ENCODE measurements around the gene TMTC3.

Gene TMTC3

DNA sequence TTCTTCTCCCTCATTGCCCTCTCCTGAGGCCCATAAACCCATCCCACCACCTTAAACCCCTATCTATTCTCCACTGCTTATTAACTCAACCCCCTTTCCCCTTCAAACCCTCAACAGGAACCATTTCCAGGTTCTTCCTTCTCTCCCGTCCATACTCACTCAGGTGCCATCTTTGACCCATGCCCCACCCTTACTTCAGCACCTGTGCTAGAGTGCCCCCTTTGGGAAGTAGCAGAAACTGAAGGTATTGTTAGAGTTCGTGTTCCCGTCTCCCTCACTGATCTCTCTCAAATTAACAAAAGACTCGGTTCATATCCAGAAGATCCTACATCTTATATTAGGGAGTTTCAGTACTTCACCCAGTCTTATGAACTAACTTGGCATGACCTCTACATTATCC is 86.6 kb downstream of the TMTC3 start:
- DNase-seq, result no peak

DNA sequence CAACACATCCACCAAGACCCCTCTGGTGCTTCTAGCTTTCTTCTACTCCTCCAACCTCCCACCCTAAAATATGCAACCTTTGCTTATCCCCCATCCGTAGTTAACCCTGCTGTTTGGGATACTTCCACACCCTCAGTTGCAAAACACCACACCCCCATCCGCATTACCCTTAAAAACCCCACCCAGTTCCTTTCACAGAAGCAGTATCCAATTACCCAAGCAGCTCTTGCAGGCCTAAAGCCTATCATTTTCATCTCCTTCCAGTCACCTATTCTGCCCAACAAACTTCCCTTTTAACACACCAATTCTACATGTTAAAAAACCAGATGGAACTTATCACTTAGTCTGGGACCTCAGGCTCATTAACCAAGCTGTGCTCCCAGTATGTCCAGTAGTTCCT is 88.2 kb downstream of the TMTC3 start:
- no peak for DNase-seq

DNA sequence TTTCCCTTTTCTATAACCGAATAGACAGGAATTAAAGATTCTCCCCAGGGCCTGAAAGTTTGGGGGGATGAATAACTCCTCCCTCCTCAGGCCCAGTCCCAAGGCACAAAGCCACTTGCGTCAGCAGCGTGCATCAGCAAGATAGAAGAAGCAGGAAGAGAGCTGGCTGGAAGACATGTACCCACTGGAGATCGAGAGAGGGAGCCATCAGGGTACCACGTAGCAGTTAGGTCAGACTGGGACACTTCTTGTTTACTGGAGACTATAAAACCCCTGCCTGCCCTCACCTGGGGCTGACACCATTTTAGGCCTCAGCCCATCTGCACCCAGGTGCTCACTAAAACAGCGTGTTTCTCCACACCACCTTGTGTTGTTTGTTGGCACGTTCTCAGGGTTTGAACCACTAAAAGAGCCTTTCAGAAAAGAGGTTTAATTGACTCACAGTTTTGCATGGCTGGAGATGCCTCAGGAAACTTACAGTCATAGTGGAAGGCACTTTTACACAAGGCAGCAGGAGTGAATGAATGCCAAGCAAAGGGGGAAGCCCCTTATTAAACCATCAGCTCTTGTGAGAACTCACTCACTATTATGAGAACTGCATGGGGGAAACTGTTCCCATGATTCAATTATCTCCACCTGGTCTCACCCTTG is 93.2 kb downstream of the TMTC3 start:
- DNase-seq, result no peak

DNA sequence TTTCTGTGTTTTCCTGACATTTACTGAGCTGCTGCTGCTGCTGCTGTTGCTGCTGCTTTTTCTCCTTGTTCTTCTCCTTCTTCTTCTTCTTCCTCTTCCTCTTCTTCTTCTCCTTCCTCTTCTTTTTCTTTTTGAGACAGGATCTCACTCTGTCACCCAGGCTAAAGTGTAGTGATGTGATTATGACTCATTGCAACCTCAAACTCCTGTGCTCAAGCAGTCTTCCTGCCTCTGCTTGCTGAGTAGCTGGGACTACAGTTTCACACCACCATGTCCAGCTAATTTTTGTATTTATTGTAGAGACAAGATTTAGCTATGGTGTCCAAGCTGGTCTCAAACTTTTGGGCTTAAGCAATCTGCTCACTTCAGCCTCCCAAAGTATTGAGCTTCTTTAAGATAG is 95.8 kb downstream of the TMTC3 start:
- DNase-seq, result no peak

DNA sequence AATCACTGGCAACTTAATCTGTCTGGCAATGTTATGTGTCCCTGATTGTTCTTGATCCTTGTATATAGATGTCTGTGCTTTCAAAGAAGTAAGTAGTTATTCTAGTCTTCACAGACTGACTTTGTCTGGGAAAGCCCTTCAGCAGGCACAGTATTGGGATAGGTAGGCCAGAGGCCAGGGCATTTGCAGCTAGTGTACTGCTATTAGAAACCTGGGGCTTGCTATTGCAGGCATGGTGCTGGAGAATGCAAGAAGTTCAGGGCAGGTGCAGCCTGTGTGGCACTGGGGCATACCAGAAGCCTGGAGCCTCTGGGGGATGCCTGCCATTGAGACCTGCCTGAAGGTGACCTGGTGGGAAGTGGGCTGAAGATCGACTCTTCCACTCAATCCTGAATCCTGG is 96.3 kb downstream of the TMTC3 start:
- no peak for DNase-seq

DNA sequence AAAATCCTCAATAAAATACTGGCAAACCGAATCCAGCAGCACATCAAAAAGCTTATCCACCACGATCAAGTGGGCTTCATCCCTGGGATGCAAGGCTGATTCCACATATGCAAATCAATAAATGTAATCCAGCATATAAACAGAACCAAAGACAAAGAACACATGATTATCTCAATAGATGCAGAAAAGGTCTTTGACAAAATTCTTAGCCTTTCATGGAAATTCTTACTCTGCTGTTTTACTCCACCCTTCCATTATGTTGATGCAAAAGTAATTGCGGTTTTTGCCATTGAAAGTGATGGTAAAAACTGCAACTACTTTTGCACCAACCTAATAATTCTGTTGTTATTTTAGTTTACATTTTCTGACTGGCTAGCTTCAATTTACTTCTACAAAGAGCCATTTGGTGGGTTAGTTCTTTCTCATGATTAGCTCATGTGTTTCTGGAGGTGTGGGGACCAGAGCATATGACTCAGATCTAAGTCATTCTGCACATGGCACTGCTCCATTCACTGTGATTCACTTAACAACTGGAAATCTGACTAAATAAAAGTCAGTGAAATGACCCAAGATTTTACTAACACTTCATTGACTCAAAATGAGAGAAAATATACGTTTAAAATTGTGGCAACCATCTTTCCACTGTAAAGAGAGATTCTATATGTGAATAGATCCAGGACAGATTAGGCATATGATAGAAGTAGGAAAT is 99.9 kb downstream of the TMTC3 start:
- DNase-seq, result no peak

DNA sequence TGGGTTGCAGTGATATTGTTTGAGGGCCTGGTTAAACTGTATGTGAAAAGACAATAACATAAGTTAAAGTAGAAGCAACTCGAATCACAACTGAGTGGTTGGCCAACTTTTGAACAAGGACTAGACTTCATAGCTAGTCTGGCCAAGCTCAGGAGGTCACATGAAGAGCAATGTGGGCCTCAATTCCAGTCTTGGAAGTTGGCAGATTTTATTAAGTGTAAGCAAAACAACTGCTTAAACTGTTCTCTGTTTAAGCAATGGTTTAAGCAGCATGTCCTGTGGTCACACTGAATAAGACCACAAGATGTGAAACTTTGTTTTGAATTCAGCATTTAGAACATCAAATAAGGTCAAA is 100.4 kb downstream of the TMTC3 start:
- DNase-seq, result no peak

DNA sequence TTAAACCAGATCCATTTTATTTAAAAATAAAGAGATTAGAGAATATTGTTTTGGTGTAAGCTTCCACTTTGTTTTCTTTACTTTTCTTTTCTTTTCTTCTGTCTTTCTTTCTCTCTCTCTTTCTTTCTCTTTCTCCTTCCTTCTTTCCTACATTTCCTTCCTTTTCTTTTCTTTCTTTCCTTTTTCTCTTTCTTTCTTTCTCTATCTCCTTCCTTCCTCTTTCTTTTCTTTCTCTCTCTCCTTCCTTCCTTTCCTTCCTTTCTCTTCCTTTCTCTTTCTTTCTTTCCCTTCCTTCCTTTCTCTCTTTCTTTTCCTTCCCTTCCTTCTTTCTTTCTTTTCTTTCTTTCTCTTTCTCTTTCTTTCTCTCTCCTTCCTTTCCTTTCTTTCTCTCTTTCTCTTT is 100.8 kb downstream of the TMTC3 start:
- DNase-seq, result no peak

DNA sequence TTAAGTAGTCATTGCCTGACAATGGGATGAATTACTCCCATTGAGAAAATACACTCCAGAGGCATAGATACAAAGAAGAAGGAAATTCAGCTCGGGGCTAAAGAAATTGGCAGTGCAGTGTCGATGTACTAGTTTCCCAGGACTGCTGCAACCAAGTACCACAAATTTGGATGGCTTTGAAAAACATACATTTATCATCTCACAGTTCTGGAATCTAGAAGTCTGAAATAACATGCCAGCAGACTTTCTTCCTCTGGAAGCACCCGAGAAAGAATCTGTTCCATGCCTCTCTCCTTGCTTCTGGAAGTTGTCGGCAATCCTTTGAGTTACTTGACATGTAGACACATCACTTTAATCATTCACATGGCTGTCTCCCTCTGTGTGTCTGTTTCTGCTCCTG is 101.9 kb downstream of the TMTC3 start:
- no peak for DNase-seq

DNA sequence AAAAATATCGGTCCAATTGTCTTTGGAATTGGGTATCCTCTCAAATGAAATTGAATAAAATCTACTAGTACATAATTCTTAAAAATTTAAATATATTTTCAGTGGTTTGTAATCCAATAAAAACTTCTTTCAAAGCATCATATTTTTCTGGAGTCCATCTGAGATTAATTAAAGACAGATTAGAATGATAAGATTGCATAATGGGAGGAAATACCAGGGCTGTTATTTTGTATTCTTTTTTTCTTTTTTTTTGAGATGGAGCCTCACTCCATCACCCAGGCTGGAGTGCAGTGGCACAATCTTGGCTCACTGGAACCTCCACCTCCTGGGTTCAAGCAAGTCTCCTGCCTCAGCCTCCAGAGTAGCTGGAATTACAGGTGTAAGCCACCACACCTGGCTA is 103.8 kb downstream of the TMTC3 start:
- no peak for DNase-seq

DNA sequence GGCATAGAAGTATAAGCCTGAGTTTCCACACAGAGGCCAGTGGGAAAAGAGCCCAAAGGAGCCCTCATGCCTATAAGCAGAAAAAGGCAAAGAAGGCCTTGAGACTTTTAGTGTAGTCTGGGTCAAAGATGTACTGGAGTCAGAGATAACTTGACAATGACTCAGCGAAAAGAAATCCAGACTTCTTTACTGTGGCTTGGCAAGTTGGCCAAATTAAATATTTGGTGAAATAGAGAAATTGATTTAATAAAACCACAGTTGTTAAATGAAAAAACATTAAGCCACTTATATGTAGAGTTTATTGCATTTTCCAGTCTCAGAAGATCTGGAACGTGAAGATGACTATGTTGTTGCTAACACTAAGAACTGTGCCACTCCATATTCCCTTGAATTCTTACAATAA is 105.1 kb downstream of the TMTC3 start:
- DNase-seq, result no peak

DNA sequence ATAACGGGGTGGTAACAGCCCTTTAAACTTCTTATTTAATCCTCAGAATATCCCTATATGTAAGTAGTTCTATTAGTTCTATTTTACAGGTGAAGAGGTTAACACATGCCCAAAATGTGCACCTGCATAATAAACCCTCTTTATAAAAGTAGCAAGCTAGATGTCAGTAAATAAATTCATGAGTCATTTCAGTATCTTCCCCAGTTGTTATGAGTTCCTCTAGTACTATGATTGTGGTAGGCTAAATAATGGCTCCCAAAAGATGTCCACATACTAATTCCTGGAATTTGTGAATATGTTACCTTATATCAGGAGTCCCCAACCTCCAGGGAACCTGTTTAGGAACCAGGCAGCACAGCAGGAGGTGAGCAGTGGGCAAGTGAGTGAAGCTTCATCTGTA is 106.5 kb downstream of the TMTC3 start:
- DNase-seq, result no peak

All from DMS 273 treated with DMSO at 0.1 percent for 48 hours (cell line).